Panc1 (cell line): Measurements from ENCODE around the gene USH1C.

Experiments
- POLR2AphosphoS5 ChIP-seq: IDR thresholded peaks from 2 replicates; pipeline ENCODE4 v1.6.1; 2012; ENCODE audit warnings: mild to moderate bottlenecking, low read depth, low read length, moderate library complexity
- SIN3A ChIP-seq: IDR thresholded peaks from 2 replicates; pipeline ENCODE4 v1.6.1; 2012; ENCODE audit warnings: low read depth, mild to moderate bottlenecking, low read length, moderate library complexity, borderline replicate concordance; ENCODE audit not compliant: insufficient read depth
- TCF7L2 ChIP-seq: IDR thresholded peaks from 2 replicates; pipeline ENCODE4 v1.6.1; 2011; ENCODE audit warnings: mild to moderate bottlenecking, low read depth, low read length, inconsistent platforms
- TF ChIP-seq, protein P1 (sequence below): fragments of 450-650 bp; IDR thresholded peaks from 2 replicates; pipeline ENCODE4 v1.5.1; 2017; ENCODE audit warnings: mild to moderate bottlenecking
- TF ChIP-seq, protein P2 (sequence below), 2 experiments: IDR thresholded peaks; 2 replicates each; pipeline ENCODE4 v1.6.1; 2011 to 2012; ENCODE audit warnings: low read depth in 2 of 2, control low read depth in 1 of 2, low read length in 1 of 2, mild to moderate bottlenecking in 1 of 2, moderate library complexity in 1 of 2; ENCODE audit not compliant: insufficient read depth in 1 of 2

DNA sequence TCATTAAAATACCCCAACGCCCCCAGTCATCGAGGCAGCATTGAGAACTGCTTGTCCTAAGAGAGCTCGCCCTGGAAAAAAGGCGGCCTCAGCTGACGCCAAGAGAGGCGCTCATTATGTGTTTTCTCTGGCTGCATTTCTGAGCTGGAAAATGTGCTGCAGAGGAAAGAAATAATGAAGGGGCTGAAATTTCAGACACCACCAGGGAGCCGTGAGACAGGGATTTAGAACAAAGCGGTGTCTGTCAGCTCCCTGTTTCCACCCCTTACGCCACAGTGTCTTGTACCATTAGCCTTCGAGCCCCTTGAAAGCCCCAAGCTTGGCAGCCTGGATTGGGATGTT, 14.4 kb downstream of the USH1C start:
- TF ChIP-seq, protein P1, sequence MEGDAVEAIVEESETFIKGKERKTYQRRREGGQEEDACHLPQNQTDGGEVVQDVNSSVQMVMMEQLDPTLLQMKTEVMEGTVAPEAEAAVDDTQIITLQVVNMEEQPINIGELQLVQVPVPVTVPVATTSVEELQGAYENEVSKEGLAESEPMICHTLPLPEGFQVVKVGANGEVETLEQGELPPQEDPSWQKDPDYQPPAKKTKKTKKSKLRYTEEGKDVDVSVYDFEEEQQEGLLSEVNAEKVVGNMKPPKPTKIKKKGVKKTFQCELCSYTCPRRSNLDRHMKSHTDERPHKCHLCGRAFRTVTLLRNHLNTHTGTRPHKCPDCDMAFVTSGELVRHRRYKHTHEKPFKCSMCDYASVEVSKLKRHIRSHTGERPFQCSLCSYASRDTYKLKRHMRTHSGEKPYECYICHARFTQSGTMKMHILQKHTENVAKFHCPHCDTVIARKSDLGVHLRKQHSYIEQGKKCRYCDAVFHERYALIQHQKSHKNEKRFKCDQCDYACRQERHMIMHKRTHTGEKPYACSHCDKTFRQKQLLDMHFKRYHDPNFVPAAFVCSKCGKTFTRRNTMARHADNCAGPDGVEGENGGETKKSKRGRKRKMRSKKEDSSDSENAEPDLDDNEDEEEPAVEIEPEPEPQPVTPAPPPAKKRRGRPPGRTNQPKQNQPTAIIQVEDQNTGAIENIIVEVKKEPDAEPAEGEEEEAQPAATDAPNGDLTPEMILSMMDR, result no peak
- TF ChIP-seq SIN3A, result no peak
- no peak for TF ChIP-seq POLR2AphosphoS5
- TF ChIP-seq, protein P2, sequence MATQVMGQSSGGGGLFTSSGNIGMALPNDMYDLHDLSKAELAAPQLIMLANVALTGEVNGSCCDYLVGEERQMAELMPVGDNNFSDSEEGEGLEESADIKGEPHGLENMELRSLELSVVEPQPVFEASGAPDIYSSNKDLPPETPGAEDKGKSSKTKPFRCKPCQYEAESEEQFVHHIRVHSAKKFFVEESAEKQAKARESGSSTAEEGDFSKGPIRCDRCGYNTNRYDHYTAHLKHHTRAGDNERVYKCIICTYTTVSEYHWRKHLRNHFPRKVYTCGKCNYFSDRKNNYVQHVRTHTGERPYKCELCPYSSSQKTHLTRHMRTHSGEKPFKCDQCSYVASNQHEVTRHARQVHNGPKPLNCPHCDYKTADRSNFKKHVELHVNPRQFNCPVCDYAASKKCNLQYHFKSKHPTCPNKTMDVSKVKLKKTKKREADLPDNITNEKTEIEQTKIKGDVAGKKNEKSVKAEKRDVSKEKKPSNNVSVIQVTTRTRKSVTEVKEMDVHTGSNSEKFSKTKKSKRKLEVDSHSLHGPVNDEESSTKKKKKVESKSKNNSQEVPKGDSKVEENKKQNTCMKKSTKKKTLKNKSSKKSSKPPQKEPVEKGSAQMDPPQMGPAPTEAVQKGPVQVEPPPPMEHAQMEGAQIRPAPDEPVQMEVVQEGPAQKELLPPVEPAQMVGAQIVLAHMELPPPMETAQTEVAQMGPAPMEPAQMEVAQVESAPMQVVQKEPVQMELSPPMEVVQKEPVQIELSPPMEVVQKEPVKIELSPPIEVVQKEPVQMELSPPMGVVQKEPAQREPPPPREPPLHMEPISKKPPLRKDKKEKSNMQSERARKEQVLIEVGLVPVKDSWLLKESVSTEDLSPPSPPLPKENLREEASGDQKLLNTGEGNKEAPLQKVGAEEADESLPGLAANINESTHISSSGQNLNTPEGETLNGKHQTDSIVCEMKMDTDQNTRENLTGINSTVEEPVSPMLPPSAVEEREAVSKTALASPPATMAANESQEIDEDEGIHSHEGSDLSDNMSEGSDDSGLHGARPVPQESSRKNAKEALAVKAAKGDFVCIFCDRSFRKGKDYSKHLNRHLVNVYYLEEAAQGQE (IDR thresholded peaks at IDR 0.05; ENCODE audit: insufficient read depth in 1 of 2, low read depth in 2 of 2, low read length in 1 of 2), result no peak
- TF ChIP-seq TCF7L2, result no peak
